Suprapubic skin (tissue), 4 donors: ENCODE data around the gene AAK1.

Experiments used
- CTCF ChIP-seq, 2 donors: fragments of 200-600 bp in 1 of 2; fragments of 450-650 bp in 1 of 2; sonication (generic) in 1 of 2; IDR thresholded peaks; one replicate each; pipeline ENCODE4 v1.5.1; 2016 to 2019; ENCODE audit warnings: antibody characterized with exemption in 2 of 2, mild to moderate bottlenecking in 1 of 2, moderate library complexity in 1 of 2
- POLR2A ChIP-seq, 2 donors: fragments of 450-650 bp; IDR thresholded peaks; one replicate each; pipeline ENCODE4 v1.6.1; 2017; ENCODE audit warnings: antibody characterized with exemption in 2 of 2, mild to moderate bottlenecking in 2 of 2, moderate library complexity in 2 of 2
- POLR2AphosphoS5 ChIP-seq, 3 donors: sonication (generic); formaldehyde crosslinking; IDR thresholded peaks; one replicate each; pipeline ENCODE4 v1.6.1; 2017; ENCODE audit warnings: antibody characterized with exemption in 3 of 3

GRCh38 chr2:69581774-69582581, 61.6 kb downstream of the AAK1 start:
- TF ChIP-seq POLR2A (IDR thresholded peaks at IDR 0.05) (no peak), CTCF (IDR thresholded peaks at IDR 0.05) (no peak), POLR2AphosphoS5 (IDR thresholded peaks at IDR 0.05) (no peak)
